K562 (cell line): ENCODE data around the gene ERP44. TPM values are rescaled to one million over a fixed set of nuclear protein-coding genes. Genes with fewer than 3 reads are reported as not detected.

Experiments used
- BDP1 ChIP-seq: IDR thresholded peaks from 3 replicates; pipeline ENCODE4 v1.6.1; 2011; ENCODE audit not compliant: insufficient read length, insufficient read depth
- E2F1 ChIP-seq: sonication (generic); formaldehyde crosslinking; IDR thresholded peaks from 2 replicates; pipeline ENCODE4 v1.8.1; 2023; ENCODE audit warnings: mild to moderate bottlenecking, missing genetic modification reagents, moderate library complexity
- E4F1 ChIP-seq: fragments of 250-450 bp; sonication (Bioruptor Pico); IDR thresholded peaks from 2 replicates; pipeline ENCODE4 v1.5.0; 2021; ENCODE audit warnings: mild to moderate bottlenecking, borderline replicate concordance
- FOXP1 ChIP-seq: sonication (generic); formaldehyde crosslinking; IDR thresholded peaks from 2 replicates; pipeline ENCODE4 v1.8.0; 2022; ENCODE audit warnings: mild to moderate bottlenecking, missing genetic modification reagents
- KDM5B ChIP-seq: fragments of 200-600 bp; sonication (generic); IDR thresholded peaks from 2 replicates; pipeline ENCODE4 v1.6.1; 2012; ENCODE audit warnings: low read depth, mild to moderate bottlenecking, moderate library complexity, low read length, control low read depth, inconsistent platforms; ENCODE audit not compliant: insufficient replicate concordance
- NFE2L1 ChIP-seq: fragments of 450-650 bp; IDR thresholded peaks from 2 replicates; pipeline ENCODE4 v1.6.1; 2016; ENCODE audit warnings: missing genetic modification characterization, low read depth, mild to moderate bottlenecking, missing compliant biosample characterization, moderate library complexity, borderline replicate concordance
- PHB2 ChIP-seq: fragments of 450-650 bp; IDR thresholded peaks from 2 replicates; pipeline ENCODE4 v1.6.1; 2017; ENCODE audit warnings: low read depth
- PURB ChIP-seq: sonication (generic); formaldehyde crosslinking; IDR thresholded peaks from 2 replicates; pipeline ENCODE4 v1.9.0; 2021; ENCODE audit warnings: low read depth, mild to moderate bottlenecking, missing genetic modification reagents
- SMARCE1 ChIP-seq: fragments of 450-650 bp; IDR thresholded peaks from 2 replicates; pipeline ENCODE4 v1.7.1; 2016; ENCODE audit warnings: mild to moderate bottlenecking
- TEAD4 ChIP-seq, 2 experiments: sonication (generic) in 1 of 2; formaldehyde crosslinking in 1 of 2; IDR thresholded peaks; 2 replicates each; pipeline versions ENCODE4 v1.6.1 to v1.8.0; 2012 to 2022; ENCODE audit warnings: borderline replicate concordance in 1 of 2, inconsistent platforms in 1 of 2, low read length in 1 of 2, mild to moderate bottlenecking in 1 of 2, missing genetic modification reagents in 1 of 2
- THRA ChIP-seq: fragments of 450-650 bp; IDR thresholded peaks from 2 replicates; pipeline ENCODE4 v1.6.1; 2017; ENCODE audit warnings: mild to moderate bottlenecking, moderate library complexity
- USF1 ChIP-seq: sonication (generic); formaldehyde crosslinking; IDR thresholded peaks from 2 replicates; pipeline ENCODE4 v1.9.0; 2022; ENCODE audit warnings: mild to moderate bottlenecking, missing genetic modification reagents
- polyA plus RNA-seq, 8 experiments: library from polyadenylated mRNA; depleted of rRNA in 4 of 8; stranded (reverse) in 5 of 8; unstranded in 3 of 8; fragments of >200 nt; fragmentation: Nextera tagmentation in 2 of 8; fragmentation: Illumina TruSeq in 1 of 8; extraction: Ambion mirVana in 2 of 8; extraction: Trizol in 1 of 8; gene quantifications; 2 replicates each; pipeline versions ENCODE4 v1.2.1 to v1.2.3, GENCODE V29; 2011 to 2014; ENCODE audit warnings: inconsistent platforms in 1 of 8, missing spikeins in 1 of 8
- total RNA-seq, 7 experiments: library from RNA; depleted of rRNA in 6 of 7; stranded (reverse); fragments of >200 nt in 6 of 7; fragmentation: Illumina TruSeq in 2 of 7; extraction: Trizol in 2 of 7; gene quantifications; 2 replicates each; pipeline versions ENCODE4 v1.2.1 to v1.2.3, GENCODE V29; 2011 to 2021; ENCODE audit warnings: low replicate concordance in 1 of 7
- TF ChIP-seq, protein P1 (sequence below): fragments of 450-650 bp; conservative IDR thresholded peaks from 2 replicates; pipeline ENCODE4 v1.6.1; 2016; ENCODE audit warnings: missing genetic modification characterization, low read depth, mild to moderate bottlenecking, missing compliant biosample characterization, moderate library complexity
- TF ChIP-seq, protein P2 (sequence below): IDR thresholded peaks from 2 replicates; pipeline ENCODE4 v1.6.1; 2012; ENCODE audit warnings: low read depth, low read length, improper control_type of control experiment, borderline replicate concordance

Gene ERP44
- total and polyA plus RNA-seq, 9 of the 15 experiments (the other 6 are each of a cell fraction or from before 2014, with no cell fraction given), result 9.2 to 23.4 (median 13.6) TPM

GRCh38 chr9:100098046-100098886, 534 bp downstream of the ERP44 start (continued):
- TF ChIP-seq KDM5B (peak; percentile 18), USF1 (CRISPR knock-in tag) (peak; percentile 50; the same call in 1 of the 2 replicates), THRA (peak; percentile 66), FOXP1 (CRISPR knock-in tag) (peak; percentile 70; the same call in 1 of the 2 replicates), E4F1 (CRISPR knock-in tag) (no peak), BDP1 (no peak), PURB (CRISPR knock-in tag) (no peak), SMARCE1 (peak; percentile 42; the same call in 1 of the 2 replicates), PHB2 (0 out of 2 replicates have a peak, but pooled peaks have one; percentile 15), TEAD4 (IDR thresholded peaks at IDR 0.05; ENCODE audit: low read length) (peak; percentile 5; the same call in 1 of the 2 replicates), TEAD4 (CRISPR knock-in tag; IDR thresholded peaks at IDR 0.05; ENCODE audit: borderline replicate concordance) (0 out of 2 replicates have a peak, but pooled peaks have one; percentile 25), NFE2L1 (tag) (no peak), E2F1 (CRISPR knock-in tag) (no peak)
- TF ChIP-seq, protein P1, sequence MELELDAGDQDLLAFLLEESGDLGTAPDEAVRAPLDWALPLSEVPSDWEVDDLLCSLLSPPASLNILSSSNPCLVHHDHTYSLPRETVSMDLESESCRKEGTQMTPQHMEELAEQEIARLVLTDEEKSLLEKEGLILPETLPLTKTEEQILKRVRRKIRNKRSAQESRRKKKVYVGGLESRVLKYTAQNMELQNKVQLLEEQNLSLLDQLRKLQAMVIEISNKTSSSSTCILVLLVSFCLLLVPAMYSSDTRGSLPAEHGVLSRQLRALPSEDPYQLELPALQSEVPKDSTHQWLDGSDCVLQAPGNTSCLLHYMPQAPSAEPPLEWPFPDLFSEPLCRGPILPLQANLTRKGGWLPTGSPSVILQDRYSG (tag), result no peak
- TF ChIP-seq, protein P2, sequence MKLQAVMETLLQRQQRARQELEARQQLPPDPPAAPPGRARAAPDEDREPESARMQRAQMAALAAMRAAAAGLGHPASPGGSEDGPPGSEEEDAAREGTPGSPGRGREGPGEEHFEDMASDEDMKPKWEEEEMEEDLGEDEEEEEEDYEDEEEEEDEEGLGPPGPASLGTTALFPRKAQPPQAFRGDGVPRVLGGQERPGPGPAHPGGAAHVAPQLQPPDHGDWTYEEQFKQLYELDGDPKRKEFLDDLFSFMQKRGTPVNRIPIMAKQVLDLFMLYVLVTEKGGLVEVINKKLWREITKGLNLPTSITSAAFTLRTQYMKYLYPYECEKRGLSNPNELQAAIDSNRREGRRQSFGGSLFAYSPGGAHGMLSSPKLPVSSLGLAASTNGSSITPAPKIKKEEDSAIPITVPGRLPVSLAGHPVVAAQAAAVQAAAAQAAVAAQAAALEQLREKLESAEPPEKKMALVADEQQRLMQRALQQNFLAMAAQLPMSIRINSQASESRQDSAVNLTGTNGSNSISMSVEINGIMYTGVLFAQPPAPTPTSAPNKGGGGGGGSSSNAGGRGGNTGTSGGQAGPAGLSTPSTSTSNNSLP, result no peak
